HG02588 (cell line): ENCODE data around the gene FANCM.

ENCODE experiments used
- ATAC-seq: cut with Tn5 transposase; IDR thresholded peaks from one replicate; pipeline ENCODE4 v1.9.1; 2021; ENCODE audit warnings: mild to moderate bottlenecking, moderate library complexity; ENCODE audit not compliant: unreplicated experiment

Gene FANCM

GRCh38 chr14:45227566-45227965, 91.8 kb downstream of the FANCM start:
- ATAC-seq, result no peak

- no peak for ATAC-seq
These were observed 103.3 kb downstream of the FANCM start for GRCh38 chr14:45238988-45239387.

GRCh38 chr14:45242706-45243105, 107.0 kb downstream of the FANCM start:
- no peak for ATAC-seq

DNA sequence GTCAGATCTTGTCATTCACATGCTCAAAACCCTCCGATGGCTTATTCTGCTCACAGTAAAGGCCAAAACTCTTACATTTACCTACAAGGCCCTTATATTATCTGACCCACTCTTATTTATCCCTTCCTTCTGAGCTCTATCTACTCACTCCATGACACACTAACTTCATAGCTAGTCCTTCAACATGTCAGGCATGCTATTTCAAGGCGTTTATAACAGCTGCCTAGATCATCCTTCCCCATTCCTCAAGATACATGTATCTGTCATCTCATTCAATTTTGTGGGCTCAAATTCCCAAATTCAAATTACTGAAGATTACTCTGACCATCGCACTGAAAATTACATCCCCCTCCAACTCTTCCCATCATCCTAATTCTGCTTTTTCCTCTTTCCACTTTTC, 110.4 kb downstream of the FANCM start:
- no peak for ATAC-seq

GRCh38 chr14:45246691-45247090, 111.0 kb downstream of the FANCM start:
- peak; percentile 35 for ATAC-seq

GRCh38 chr14:45247427-45247826, 111.7 kb downstream of the FANCM start:
- no peak for ATAC-seq

- ATAC-seq, result peak; percentile 16
These were observed 114.3 kb downstream of the FANCM start for GRCh38 chr14:45249856-45250575.
